ENCODE measurements around the gene EBF3.

GRCh38 chr10:129945526-129945925 is 18.5 kb downstream of the EBF3 start:
- TF ChIP-seq, protein P1, sequence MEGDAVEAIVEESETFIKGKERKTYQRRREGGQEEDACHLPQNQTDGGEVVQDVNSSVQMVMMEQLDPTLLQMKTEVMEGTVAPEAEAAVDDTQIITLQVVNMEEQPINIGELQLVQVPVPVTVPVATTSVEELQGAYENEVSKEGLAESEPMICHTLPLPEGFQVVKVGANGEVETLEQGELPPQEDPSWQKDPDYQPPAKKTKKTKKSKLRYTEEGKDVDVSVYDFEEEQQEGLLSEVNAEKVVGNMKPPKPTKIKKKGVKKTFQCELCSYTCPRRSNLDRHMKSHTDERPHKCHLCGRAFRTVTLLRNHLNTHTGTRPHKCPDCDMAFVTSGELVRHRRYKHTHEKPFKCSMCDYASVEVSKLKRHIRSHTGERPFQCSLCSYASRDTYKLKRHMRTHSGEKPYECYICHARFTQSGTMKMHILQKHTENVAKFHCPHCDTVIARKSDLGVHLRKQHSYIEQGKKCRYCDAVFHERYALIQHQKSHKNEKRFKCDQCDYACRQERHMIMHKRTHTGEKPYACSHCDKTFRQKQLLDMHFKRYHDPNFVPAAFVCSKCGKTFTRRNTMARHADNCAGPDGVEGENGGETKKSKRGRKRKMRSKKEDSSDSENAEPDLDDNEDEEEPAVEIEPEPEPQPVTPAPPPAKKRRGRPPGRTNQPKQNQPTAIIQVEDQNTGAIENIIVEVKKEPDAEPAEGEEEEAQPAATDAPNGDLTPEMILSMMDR (IDR thresholded peaks at IDR 0.05), result no peak
- no peak for TF ChIP-seq POLR2A (IDR thresholded peaks at IDR 0.05)
